GM18526 (cell line): ENCODE measurements around the gene RSPH4A.
A peak's percentile ranks its signal among the peaks of the same experiment; 100 is the strongest.

Source experiments
- POLR2A ChIP-seq: IDR thresholded peaks from 3 replicates; pipeline ENCODE4 v1.6.1; 2011; ENCODE audit not compliant: insufficient read length; ENCODE audit errors: extremely low read depth

RSPH4A gene

DNA sequence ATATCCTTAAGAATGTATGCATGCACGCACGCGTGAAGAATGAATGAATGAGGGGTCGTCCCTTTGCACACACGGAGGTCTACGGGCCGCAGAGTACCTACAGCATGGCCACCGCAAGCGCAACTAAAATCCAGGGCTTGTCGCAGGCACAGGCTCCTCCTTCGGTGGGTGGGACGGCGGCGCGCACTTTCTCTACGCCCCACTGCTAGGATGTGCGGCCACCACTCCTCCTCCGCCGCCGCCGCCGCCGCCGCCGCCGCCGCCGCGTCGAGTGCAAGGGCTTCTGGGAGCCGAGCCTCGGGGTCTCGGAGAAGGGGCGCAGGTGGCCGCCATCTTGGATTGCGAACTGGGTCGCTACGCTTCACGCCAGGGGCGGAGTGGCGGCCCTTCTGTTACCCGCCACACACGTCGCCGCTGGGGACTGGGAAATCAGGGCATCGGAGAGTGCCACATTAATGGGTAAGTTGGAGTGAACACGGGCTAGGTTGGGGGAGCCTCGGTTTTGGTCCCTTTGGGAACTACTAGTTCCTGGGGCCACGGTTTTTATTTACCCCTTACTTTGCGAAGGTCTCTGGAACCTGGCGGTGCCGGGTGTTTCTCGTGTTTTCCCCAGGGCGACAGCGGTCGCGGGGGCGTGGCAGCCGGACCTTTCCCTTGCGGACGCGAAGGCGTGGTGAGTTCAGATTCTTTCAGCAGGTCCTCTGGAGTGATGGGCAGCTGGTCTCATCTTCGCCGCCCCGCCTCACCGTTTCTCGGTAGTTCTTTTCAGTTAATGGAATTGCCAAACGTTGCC, 64.8 kb downstream of the RSPH4A start, which contains the start of gene KPNA5:
Gene KPNA5 (plus strand): TSS at position 332 of the 793 bp plus-strand sequence. CDS start 124 bp downstream, at position 456.
- TF ChIP-seq POLR2A, result peak; percentile 96

DNA sequence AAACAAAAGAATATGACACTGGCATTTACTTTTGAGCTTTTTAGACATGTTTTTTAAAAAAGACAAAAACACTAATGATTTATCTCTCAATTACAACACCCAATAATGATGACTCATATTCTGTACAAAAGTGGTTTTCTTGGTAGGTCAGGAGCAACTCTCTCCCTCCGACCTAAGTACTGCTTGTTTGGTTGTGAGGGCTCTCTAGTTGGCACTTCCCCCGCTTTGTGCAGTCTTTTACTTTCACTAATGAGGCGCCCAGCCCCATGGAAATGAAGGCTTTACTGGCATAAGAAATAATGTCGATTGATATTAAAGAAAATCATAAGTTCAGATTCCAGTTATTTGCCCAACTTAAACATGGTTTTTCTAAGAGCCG, 66.0 kb downstream of the RSPH4A start:
- no peak for TF ChIP-seq POLR2A
